ENCODE results near the gene ARAF. TPM values are rescaled to one million over a fixed set of nuclear protein-coding genes. Genes with fewer than 3 reads are reported as not detected.
A peak's percentile ranks its signal among the peaks of the same experiment; 100 is the strongest.

ARAF gene
- polyA plus RNA-seq, 1 donor: 55.4 TPM

DNA sequence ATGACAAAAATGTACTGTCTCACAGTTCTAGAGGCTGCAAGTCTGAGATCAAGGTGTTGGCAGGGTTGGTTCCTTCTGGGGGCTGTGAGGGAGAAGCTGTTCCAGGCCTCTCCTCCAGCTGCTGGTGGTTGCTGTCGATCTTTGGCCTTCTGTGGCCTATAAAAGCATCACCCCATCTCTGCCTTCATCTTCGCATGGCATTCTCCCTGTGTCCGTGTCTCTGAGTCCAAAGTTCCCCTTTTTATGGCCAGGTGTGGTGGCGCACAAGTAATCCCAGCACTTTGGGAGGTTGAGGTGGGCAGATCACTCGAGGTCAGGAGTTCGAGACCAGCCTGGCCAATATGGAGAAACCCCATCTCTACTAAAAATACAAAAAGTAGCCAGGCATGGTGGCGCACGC lies 31.5 kb upstream of the ARAF start:
- DNase-seq: peak; percentile 23 to 50
- Histone ChIP-seq H3K4me1 (ENCODE audit: control insufficient read depth, insufficient read depth, low read length) (no peaks in the 10 kb centered on the region), H3K27me3 (ENCODE audit: control insufficient read depth, insufficient read depth, low read length) (no peaks in the 10 kb centered on the region), H3K4me3 (ENCODE audit: low read length) (no peak overlapping the region), H3K27ac (ENCODE audit: low read length) (no peak overlapping the region), H3K36me3 (ENCODE audit: control insufficient read depth, insufficient read depth, low read length) (no peaks in the 10 kb centered on the region), H3K9me3 (ENCODE audit: control insufficient read depth, low read depth, low read length) (no peaks in the 10 kb centered on the region)
- no CpG with 5 or more reads among the region's 8 CpGs for WGBS (ENCODE audit: insufficient coverage, low lambda C conversion rate)

DNA sequence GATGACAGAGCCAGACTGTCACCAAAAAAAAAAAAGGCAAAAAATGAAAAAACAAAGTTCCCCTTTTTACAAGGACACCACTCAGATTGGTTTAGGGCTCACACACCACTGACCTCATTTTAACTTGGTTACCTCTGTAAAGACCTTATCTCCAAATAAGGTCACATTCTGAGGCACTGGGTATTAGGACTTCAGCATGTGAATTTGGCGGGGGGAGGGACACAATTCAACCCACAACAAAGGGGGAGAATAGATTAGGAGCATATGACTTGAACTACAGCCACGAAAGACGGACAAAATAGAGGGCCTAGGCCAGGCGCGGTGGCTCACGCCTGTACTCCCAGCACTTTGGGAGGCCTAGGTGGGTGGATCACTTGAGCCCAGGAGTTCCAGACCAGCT lies 31.0 kb upstream of the ARAF start:
- Histone ChIP-seq H3K4me1 (ENCODE audit: control insufficient read depth, insufficient read depth, low read length) (no peaks in the 10 kb centered on the region), H3K4me3 (ENCODE audit: low read length) (no peak overlapping the region), H3K27me3 (ENCODE audit: control insufficient read depth, insufficient read depth, low read length) (no peaks in the 10 kb centered on the region), H3K9me3 (ENCODE audit: control insufficient read depth, low read depth, low read length) (no peaks in the 10 kb centered on the region), H3K27ac (ENCODE audit: low read length) (no peak overlapping the region), H3K36me3 (ENCODE audit: control insufficient read depth, insufficient read depth, low read length) (no peaks in the 10 kb centered on the region)
- no peak for DNase-seq
- no CpG with 5 or more reads among the region's 6 CpGs for WGBS (ENCODE audit: insufficient coverage, low lambda C conversion rate)

DNA sequence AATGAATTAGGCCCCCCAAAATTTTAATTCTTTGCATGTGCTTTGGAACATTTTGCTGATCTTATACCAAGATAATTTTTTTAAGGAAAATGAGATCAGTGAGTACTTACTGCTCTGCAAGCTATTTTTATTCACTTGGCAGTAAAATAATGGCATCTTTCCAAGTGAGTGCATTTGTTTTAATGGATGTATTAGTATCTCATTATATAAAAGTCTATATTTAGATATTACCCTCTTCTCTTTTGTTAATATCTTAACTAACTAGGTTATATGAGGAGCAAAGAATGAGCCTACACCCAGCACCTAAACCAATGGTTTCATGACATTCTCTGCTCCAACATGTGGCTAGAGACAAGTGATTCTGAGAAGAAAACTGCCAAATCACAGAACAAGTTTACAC lies 21.1 kb upstream of the ARAF start:
- no peak overlapping the region for H3K27ac ChIP-seq (ENCODE audit: low read length)
- H3K27me3 ChIP-seq (ENCODE audit: control insufficient read depth, insufficient read depth, low read length): no peaks in the 10 kb centered on the region
- H3K36me3 ChIP-seq (ENCODE audit: control insufficient read depth, insufficient read depth, low read length): no peaks in the 10 kb centered on the region
- H3K9me3 ChIP-seq (ENCODE audit: control insufficient read depth, low read depth, low read length): no peaks in the 10 kb centered on the region
- H3K4me3 ChIP-seq (ENCODE audit: low read length): no peak overlapping the region
- H3K4me1 ChIP-seq (ENCODE audit: control insufficient read depth, insufficient read depth, low read length): no peaks in the 10 kb centered on the region
- no peak for DNase-seq

DNA sequence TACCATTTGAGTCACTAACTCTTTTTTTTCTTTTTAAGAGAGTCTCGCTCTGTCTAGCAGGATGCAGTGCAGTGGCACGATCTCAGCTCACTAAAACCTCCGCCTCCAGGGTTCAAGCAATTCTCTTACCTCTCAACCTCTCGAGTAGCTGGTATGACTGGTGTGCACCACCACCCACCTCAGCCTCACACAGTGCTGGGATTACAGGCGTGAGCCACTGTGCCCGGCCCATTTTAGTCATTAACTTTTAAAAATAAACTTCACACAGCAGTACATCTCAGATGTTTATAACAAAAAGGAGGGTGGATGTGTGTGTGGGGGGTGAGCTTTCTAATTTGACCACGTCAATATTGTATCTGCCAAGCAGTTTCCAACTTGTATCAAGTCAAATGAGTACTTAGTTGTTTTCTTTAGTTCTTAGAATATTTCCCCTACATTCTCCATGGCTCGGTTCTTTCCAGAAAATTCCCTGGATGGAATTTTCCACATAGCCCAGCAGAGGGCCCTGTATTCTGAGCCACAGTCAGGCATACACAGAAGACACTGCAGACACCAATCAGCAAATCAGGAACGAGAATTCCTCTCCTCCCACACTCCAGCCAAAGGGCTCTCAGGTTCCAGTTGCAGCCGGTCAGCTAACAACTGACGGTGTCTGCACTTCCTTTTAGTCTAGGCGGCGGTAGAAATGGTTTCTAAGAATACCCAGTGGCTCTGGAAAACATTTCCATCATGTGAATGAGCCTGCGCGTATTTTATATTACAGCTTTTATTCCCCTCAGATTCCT lies 20.1 kb upstream of the ARAF start:
- peak overlapping the region; percentile 65 for H3K27ac ChIP-seq (ENCODE audit: low read length)
- DNase-seq: peak; percentile 83 to 88

DNA sequence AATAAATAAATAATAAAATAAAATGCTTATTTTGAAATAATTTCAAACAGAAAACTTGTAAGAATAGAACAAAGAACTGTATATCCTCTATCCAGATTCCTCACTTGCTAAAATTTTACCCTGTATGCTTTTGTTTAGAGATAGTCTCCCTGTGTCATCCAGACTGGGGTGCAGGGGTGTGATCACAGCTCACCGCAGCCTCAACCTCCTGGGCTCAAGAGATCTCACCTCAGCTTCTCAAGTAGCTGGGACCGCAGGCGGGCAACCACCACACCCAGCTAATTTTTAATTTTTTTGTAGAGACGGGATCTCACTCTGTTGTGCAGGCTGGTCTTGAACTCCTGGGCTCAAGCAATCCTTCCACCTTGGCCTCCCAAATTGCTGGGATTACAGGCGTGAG lies 17.5 kb upstream of the ARAF start:
- no CpG with 5 or more reads among the region's 5 CpGs for WGBS (ENCODE audit: insufficient coverage, low lambda C conversion rate)
- Histone ChIP-seq H3K4me3 (ENCODE audit: low read length) (no peak overlapping the region), H3K9me3 (ENCODE audit: control insufficient read depth, low read depth, low read length) (no peaks in the 10 kb centered on the region), H3K27ac (ENCODE audit: low read length) (no peak overlapping the region), H3K36me3 (ENCODE audit: control insufficient read depth, insufficient read depth, low read length) (no peaks in the 10 kb centered on the region), H3K27me3 (ENCODE audit: control insufficient read depth, insufficient read depth, low read length) (no peaks in the 10 kb centered on the region), H3K4me1 (ENCODE audit: control insufficient read depth, insufficient read depth, low read length) (no peaks in the 10 kb centered on the region)
- DNase-seq: no peak

More for the DNA sequence above, 20.1 kb upstream of the ARAF start:
- H3K36me3 ChIP-seq (ENCODE audit: control insufficient read depth, insufficient read depth, low read length): no peaks in the 10 kb centered on the region
- H3K4me1 ChIP-seq (ENCODE audit: control insufficient read depth, insufficient read depth, low read length): no peaks in the 10 kb centered on the region
- H3K4me3 ChIP-seq (ENCODE audit: low read length): no peak overlapping the region
- WGBS (ENCODE audit: insufficient coverage, low lambda C conversion rate): no CpG with 5 or more reads among the region's 15 CpGs
- H3K27me3 ChIP-seq (ENCODE audit: control insufficient read depth, insufficient read depth, low read length): no peaks in the 10 kb centered on the region
- no peaks in the 10 kb centered on the region for H3K9me3 ChIP-seq (ENCODE audit: control insufficient read depth, low read depth, low read length)

DNA sequence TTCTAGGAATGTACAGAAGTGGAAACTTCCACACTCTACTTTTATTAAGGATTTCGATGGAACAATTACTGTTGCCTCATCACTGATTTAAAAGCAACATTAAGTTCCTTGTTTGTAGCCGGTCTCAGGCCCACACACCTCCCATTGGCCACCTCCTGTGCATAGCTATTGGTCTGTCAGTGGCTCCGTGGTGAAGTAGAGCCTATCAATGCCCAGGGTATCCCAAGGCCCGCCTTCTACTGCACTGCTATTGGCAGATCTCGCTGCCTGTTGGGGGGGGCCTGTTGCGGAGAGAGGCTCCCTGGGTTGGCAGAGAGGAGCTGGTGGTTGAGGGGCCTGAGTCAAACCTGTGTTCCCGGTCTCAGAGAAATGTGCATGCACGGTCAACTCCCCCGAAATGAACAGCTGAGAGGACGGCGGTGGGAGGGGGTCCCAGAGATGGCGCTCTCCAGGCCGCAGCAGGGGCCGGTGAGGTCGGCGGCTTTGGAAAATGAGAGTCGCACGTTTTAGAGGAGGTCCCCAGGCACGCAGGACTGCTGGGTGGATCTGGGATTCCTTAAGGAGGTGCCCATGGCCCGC lies 4.9 kb upstream of the ARAF start:
- peak overlapping the region; percentile 86 for H3K27ac ChIP-seq (ENCODE audit: low read length)
- WGBS (ENCODE audit: insufficient coverage, low lambda C conversion rate): no CpG with 5 or more reads among the region's 20 CpGs

DNA sequence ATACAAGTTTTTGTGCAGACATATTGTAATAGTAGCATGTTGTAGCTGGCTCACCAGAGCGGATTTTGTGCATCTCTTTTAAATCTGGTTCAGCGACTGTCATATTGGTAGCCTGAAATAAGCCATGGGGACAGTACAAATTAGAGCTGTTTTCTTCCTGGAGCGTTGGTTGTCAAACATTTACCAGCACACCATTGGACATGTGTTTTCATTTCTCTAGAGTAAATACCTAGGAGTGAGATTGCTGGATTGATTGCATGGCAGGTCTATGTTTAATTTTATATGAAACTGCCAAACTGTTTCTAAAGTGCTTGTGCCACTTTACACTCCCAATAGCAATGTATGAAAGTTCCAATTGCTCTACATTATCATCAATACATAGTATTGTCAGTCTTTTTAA lies 2.6 kb upstream of the ARAF start:
- Histone ChIP-seq H3K27ac (ENCODE audit: low read length) (no peak overlapping the region), H3K9me3 (ENCODE audit: control insufficient read depth, low read depth, low read length) (no peaks in the 10 kb centered on the region), H3K4me3 (ENCODE audit: low read length) (no peak overlapping the region), H3K4me1 (ENCODE audit: control insufficient read depth, insufficient read depth, low read length) (peaks cover 4% of the 10 kb centered on the region), H3K27me3 (ENCODE audit: control insufficient read depth, insufficient read depth, low read length) (no peaks in the 10 kb centered on the region), H3K36me3 (ENCODE audit: control insufficient read depth, insufficient read depth, low read length) (peaks cover 10% of the 10 kb centered on the region)
- no CpG with 5 or more reads among the region's 3 CpGs for WGBS (ENCODE audit: insufficient coverage, low lambda C conversion rate)
- DNase-seq: no peak

More for the DNA sequence above, 4.9 kb upstream of the ARAF start:
- Histone ChIP-seq H3K9me3 (ENCODE audit: control insufficient read depth, low read depth, low read length) (no peaks in the 10 kb centered on the region), H3K36me3 (ENCODE audit: control insufficient read depth, insufficient read depth, low read length) (no peaks in the 10 kb centered on the region), H3K4me1 (ENCODE audit: control insufficient read depth, insufficient read depth, low read length) (no peaks in the 10 kb centered on the region), H3K4me3 (ENCODE audit: low read length) (peak overlapping the region; percentile 69), H3K27me3 (ENCODE audit: control insufficient read depth, insufficient read depth, low read length) (no peaks in the 10 kb centered on the region)
- DNase-seq: peak; percentile 86 to 91

DNA sequence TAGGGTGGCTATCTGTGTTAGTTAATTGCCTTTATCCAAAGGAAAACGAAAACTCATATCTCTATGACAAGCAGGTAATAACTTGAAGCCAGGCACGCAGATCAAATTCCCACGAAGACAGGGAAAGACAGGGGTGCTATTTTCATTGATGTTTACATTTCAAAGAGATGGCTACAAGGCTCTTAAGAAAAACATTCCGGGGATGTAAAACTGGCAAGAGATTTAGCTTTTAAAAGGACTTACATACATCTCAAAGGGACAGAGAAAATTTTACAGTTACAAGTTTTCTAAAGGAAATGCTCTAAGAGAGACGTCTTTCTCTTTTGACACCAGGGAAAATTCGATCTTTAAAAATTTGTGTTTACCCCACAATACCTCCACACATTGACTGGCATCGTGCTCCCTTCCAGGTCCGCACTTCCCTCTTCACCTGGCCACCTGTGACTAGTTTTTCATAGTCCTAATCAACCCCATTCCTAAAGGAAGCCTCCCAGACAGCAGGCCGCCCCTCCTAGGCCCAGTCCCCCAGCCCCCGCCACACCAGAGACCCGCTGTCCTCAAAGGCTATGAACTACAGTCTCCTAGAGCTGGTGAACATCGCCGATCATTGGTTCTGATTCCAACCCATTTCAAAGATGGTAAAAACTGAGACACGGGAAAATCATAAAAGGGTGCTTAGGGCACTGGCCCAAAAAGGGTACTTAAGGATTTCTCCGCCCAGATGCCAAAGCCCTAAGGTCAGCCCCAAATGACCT lies 649 bp upstream of the ARAF start:
- peak overlapping the region; percentile 99 for H3K27ac ChIP-seq (ENCODE audit: low read length)
- H3K4me1 ChIP-seq (ENCODE audit: control insufficient read depth, insufficient read depth, low read length): peaks cover 4% of the 10 kb centered on the region
- H3K36me3 ChIP-seq (ENCODE audit: control insufficient read depth, insufficient read depth, low read length): peaks cover 26% of the 10 kb centered on the region
- H3K27me3 ChIP-seq (ENCODE audit: control insufficient read depth, insufficient read depth, low read length): no peaks in the 10 kb centered on the region
- WGBS (ENCODE audit: insufficient coverage, low lambda C conversion rate): 0% methylated on average over 1 of the region's 15 CpGs
- peak overlapping the region; percentile 85 for H3K4me3 ChIP-seq (ENCODE audit: low read length)
- no peaks in the 10 kb centered on the region for H3K9me3 ChIP-seq (ENCODE audit: control insufficient read depth, low read depth, low read length)
- DNase-seq: peak in 1 of 2 donors; percentile 22

DNA sequence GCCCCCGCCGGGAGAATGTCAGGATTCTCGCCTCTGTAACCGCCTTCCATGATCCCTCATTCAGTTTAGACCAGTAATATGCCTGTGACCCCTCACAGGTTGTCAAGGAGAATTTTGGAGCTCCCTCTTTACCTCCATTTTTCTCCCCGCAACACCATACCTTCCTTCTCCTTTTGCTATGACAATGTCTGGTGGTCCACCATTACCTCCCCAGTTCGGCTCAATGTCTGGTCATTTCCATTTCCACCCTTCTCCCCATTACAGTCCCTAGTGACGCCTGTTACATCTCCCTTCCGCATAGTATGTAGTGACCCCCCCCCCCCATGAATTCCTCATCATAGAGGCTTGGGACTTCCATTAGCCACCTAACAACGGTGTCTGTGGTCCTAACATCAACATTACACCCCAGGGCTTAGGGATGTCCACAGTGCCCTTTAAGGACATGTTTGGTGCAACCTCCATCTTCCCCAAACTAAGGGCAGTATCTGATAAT lies 700 bp downstream of the ARAF start:
- no peak for DNase-seq
- peak overlapping the region; percentile 99 for H3K27ac ChIP-seq (ENCODE audit: low read length)
- peaks cover 32% of the 10 kb centered on the region for H3K36me3 ChIP-seq (ENCODE audit: control insufficient read depth, insufficient read depth, low read length)
- peaks cover 4% of the 10 kb centered on the region for H3K4me1 ChIP-seq (ENCODE audit: control insufficient read depth, insufficient read depth, low read length)
- H3K27me3 ChIP-seq (ENCODE audit: control insufficient read depth, insufficient read depth, low read length): no peaks in the 10 kb centered on the region
- no CpG with 5 or more reads among the region's 9 CpGs for WGBS (ENCODE audit: insufficient coverage, low lambda C conversion rate)
- no peaks in the 10 kb centered on the region for H3K9me3 ChIP-seq (ENCODE audit: control insufficient read depth, low read depth, low read length)
- H3K4me3 ChIP-seq (ENCODE audit: low read length): peak overlapping the region; percentile 85

DNA sequence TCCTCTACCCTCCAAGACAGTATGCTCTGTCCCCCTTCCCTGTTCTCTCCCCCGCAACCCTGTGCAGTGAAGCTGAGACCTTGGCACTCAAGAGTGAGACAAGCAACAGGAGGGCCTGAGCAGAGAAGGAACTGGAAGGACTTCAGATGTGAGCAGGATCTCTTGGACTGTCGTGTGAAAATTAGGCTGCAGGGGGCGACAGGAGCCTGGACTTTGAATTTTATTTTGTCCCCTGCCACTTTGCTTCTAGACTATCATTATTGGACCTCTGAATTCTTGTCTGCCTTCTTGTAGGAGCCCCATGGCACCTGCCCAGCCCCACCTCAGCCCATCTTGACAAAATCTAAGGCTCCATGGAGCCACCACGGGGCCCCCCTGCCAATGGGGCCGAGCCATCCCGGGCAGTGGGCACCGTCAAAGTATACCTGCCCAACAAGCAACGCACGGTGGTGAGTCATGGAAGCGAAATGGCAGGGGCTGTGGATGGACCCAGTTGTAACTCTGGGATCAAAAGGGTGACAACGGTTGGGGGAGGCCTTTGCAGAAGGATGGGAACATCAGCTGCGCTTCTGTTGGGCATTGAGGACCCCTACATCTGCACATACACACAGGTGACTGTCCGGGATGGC lies 1.7 kb downstream of the ARAF start:
- no CpG with 5 or more reads among the region's 13 CpGs for WGBS (ENCODE audit: insufficient coverage, low lambda C conversion rate)
- Histone ChIP-seq H3K36me3 (ENCODE audit: control insufficient read depth, insufficient read depth, low read length) (peaks cover 41% of the 10 kb centered on the region), H3K4me1 (ENCODE audit: control insufficient read depth, insufficient read depth, low read length) (peaks cover 4% of the 10 kb centered on the region), H3K27ac (ENCODE audit: low read length) (no peak overlapping the region), H3K9me3 (ENCODE audit: control insufficient read depth, low read depth, low read length) (no peaks in the 10 kb centered on the region), H3K4me3 (ENCODE audit: low read length) (no peak overlapping the region), H3K27me3 (ENCODE audit: control insufficient read depth, insufficient read depth, low read length) (no peaks in the 10 kb centered on the region)
- no peak for DNase-seq

Data from large intestine (tissue), 3 donors.